HL-60/S4 treated with phorbol 12-myristate 13-acetate at 8.2 ng/mL for 4 days and 3 days (cell line): ENCODE measurements around the gene FAM216B.

Experiments used
- in situ Hi-C: fragments of 300-500 bp; cut with MboI; formaldehyde crosslinking; loops from 2 replicates; pipeline ENCODE4 v1.15.0; 2022; ENCODE audit warnings: low sequenced_read_pairs

The FAM216B gene

GRCh38 chr13:42821437-42821836 lies 40.1 kb downstream of the FAM216B start:
- in situ Hi-C loops, result no loop called here

DNA sequence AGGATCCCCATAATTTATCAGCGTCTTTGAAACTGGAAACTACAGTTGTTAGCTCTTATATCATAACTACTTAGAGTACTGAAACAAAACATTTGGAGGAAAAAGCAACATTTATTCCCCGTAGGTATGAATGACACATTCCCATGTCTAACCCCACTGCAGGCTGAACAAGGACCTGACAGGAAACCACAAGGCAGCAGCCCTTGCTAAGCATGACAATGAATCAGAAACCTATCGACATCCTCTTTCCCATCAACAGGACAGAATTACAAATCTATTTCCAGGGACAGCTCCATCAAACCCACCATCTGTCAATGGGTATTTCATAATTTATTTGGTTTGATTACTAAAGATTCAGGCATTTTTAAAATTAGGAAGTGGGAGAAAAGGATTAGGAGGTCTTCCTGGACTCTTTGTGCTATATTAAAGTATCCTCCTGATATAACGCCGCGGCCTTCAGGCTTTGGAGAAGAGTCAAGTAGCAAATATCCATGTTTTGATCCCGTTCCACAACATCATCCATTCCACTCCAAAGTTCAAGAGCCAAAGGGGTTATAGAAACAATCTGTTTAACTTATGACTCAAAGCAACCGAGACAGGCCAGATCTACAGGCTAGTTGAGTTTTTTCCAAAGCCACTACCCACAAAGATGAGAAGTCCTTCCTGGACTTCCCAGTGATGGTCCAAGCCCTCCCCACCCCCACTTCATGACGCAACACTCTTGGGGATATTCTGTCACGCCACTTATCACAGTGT lies 51.1 kb downstream of the FAM216B start:
- in situ Hi-C loops, result no loop called here

DNA sequence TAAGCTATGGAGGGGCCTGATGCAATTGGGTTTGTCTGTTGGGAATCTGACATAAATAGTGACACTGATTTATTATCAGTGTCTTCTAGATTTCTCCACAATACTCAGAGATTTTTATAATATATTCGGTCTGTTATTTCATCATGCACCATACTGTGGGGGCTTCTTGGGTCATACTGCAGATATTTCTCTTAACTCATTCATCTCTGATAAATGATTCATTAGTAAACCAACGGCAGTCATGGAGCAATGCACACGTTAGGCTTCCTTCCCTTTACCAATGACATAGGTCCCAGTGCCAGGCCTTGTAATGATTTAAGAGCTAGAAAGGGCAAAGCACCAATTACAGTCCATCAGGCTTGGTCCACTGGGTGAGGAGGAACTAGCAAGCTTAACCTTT lies 53.6 kb downstream of the FAM216B start:
- in situ Hi-C loops, result no loop called here

DNA sequence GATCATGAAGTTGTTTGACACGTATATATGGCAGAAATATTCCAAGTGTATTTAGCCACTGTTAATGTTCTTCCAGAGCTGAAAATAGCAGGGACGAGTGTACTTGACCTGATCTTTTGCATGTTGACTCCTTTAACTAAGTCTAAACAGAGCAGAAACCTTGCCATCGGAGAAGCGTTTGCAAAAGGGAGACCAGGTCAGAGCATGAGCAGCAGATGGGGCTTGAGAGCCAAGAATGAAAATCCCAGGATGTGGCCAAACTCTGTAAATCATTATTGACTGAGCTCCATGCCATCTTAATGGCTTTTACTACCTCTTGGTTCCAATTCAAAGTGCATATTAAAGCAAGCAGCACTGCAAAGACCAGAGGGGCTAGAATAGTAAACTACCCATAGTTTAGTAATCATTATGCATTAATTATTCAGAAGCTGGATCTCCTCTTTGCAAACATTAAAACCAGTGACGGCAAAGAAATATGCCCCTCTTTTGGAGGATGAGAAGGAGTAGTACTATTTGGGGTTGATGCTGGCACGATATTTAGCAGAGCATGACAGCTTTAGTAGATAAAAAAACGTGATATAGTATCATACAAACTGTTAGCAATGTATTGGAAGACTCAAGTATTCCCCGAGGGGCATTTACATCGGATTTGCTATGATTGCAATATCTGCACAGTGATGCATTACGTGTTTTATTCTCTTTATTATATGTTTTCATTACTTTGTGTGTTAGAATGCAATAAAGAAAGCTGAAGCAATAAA lies 55.7 kb downstream of the FAM216B start:
- in situ Hi-C loops, result no loop called here
